Liver (tissue), 9 donors: ENCODE results near the gene HMGN4. TPM values are rescaled to one million over a fixed set of nuclear protein-coding genes. Genes with fewer than 3 reads are reported as not detected.
A peak's percentile ranks its signal among the peaks of the same experiment; 100 is the strongest.

ENCODE experiments used
- DNase-seq: peaks from one replicate; pipeline ENCODE4 v3.0.0-alpha.2; 2017; ENCODE audit warnings: low spot score
- H3K27ac ChIP-seq, 2 donors: one replicate each; pipeline ENCODE4 v1.7.0; 2013; ENCODE audit warnings: inconsistent platforms in 2 of 2, low read length in 2 of 2, control low read depth in 1 of 2, low read depth in 1 of 2, mild to moderate bottlenecking in 1 of 2
- H3K27me3 ChIP-seq, 4 donors: one replicate each; pipeline versions ENCODE4 v1.6.1 to v1.7.0; 2013; ENCODE audit warnings: low read length in 3 of 4, inconsistent platforms in 1 of 4, mild to moderate bottlenecking in 1 of 4, moderate library complexity in 1 of 4; ENCODE audit not compliant: control insufficient read depth in 4 of 4, insufficient read depth in 4 of 4
- H3K36me3 ChIP-seq, 4 donors: one replicate each; pipeline versions ENCODE4 v1.6.1 to v1.7.0; 2013; ENCODE audit warnings: low read length in 3 of 4, mild to moderate bottlenecking in 3 of 4, low read depth in 1 of 4, moderate library complexity in 1 of 4; ENCODE audit not compliant: control insufficient read depth in 4 of 4, insufficient read depth in 3 of 4
- H3K4me1 ChIP-seq, 4 donors: one replicate each; pipeline versions ENCODE4 v1.6.1 to v1.7.0; 2013; ENCODE audit warnings: low read length in 3 of 4, mild to moderate bottlenecking in 3 of 4, moderate library complexity in 1 of 4; ENCODE audit not compliant: control insufficient read depth in 4 of 4, insufficient read depth in 4 of 4
- H3K4me3 ChIP-seq, 3 donors: one replicate each; pipeline versions ENCODE4 v1.6.1 to v1.7.0; 2013; ENCODE audit warnings: low read length in 3 of 3, control low read depth in 1 of 3, low read depth in 1 of 3, mild to moderate bottlenecking in 1 of 3
- H3K9ac ChIP-seq, 2 donors: one replicate each; pipeline ENCODE4 v1.7.0; 2013; ENCODE audit warnings: low read length in 2 of 2, mild to moderate bottlenecking in 2 of 2, moderate library complexity in 2 of 2, control low read depth in 1 of 2, low read depth in 1 of 2
- H3K9me3 ChIP-seq, 4 donors: one replicate each; pipeline versions ENCODE4 v1.6.1 to v1.7.0; 2013; ENCODE audit warnings: low read length in 3 of 4; ENCODE audit not compliant: control insufficient read depth in 4 of 4
- CTCF ChIP-seq: fragments of 150-350 bp; IDR thresholded peaks from 2 replicates; pipeline ENCODE4 v1.5.1; 2017; ENCODE audit warnings: improper control_type of control experiment, low read depth, low read length; ENCODE audit not compliant: missing input control
- EGR1 ChIP-seq, 2 donors: IDR thresholded peaks; 2 replicates each; pipeline ENCODE4 v1.6.1; 2016 to 2018; ENCODE audit warnings: antibody characterized with exemption in 2 of 2, low read depth in 2 of 2
- FOXA1 ChIP-seq: IDR thresholded peaks from 2 replicates; pipeline ENCODE4 v1.6.1; 2016; ENCODE audit warnings: antibody characterized with exemption
- FOXA2 ChIP-seq: IDR thresholded peaks from 2 replicates; pipeline ENCODE4 v1.6.1; 2016; ENCODE audit warnings: antibody characterized with exemption
- GABPA ChIP-seq, 2 donors: IDR thresholded peaks in 1 of 2; conservative IDR thresholded peaks in 1 of 2; 2 replicates each; pipeline ENCODE4 v1.6.1; 2016; ENCODE audit warnings: antibody characterized with exemption in 2 of 2, mild to moderate bottlenecking in 1 of 2, moderate library complexity in 1 of 2
- HNF4A ChIP-seq, 2 donors: conservative IDR thresholded peaks; 2 replicates each; pipeline ENCODE4 v1.6.1; 2016; ENCODE audit warnings: antibody characterized with exemption in 2 of 2, mild to moderate bottlenecking in 2 of 2
- HNF4G ChIP-seq: IDR thresholded peaks from 2 replicates; pipeline ENCODE4 v1.6.1; 2016; ENCODE audit warnings: antibody characterized with exemption
- JUND ChIP-seq, 2 donors: IDR thresholded peaks; 2 replicates each; pipeline ENCODE4 v1.6.1; 2016; ENCODE audit warnings: antibody characterized with exemption in 2 of 2
- NR2F2 ChIP-seq: IDR thresholded peaks from 2 replicates; pipeline ENCODE4 v1.6.1; 2016; ENCODE audit warnings: antibody characterized with exemption
- REST ChIP-seq: IDR thresholded peaks from 2 replicates; pipeline ENCODE4 v1.6.1; 2016; ENCODE audit warnings: antibody characterized with exemption, mild to moderate bottlenecking
- RXRA ChIP-seq, 2 donors: IDR thresholded peaks; 2 replicates each; pipeline ENCODE4 v1.6.1; 2017 to 2018; ENCODE audit warnings: antibody characterized with exemption in 2 of 2, mild to moderate bottlenecking in 1 of 2
- TAF1 ChIP-seq: conservative IDR thresholded peaks from 2 replicates; pipeline ENCODE4 v1.6.1; 2016; ENCODE audit warnings: antibody characterized with exemption, mild to moderate bottlenecking
- YY1 ChIP-seq: IDR thresholded peaks from 2 replicates; pipeline ENCODE4 v1.6.1; 2016; ENCODE audit warnings: antibody characterized with exemption, mild to moderate bottlenecking
- WGBS: extraction: QIAGEN DNeasy Blood & Tissue Kit; methylation state at CpG from one replicate; pipeline ENCODE4 v1.1.7; 2013; 5-methylcytosine and 5-hydroxymethylcytosine counted together
- polyA plus RNA-seq, 2 donors: library from polyadenylated mRNA; stranded (reverse) in 1 of 2; unstranded in 1 of 2; fragments of 200-250 nt in 1 of 2; fragments of >200 nt in 1 of 2; fragmentation: Nextera tagmentation in 1 of 2; extraction: Ambion mirVana in 1 of 2; gene quantifications; one replicate each; pipeline versions ENCODE4 v1.2.1 to v1.2.3, GENCODE V29; 2013 to 2015
- total RNA-seq, 2 donors: library from RNA; depleted of rRNA; stranded (reverse); fragments of >200 nt; gene quantifications; one replicate each; pipeline ENCODE4 v1.2.3, GENCODE V29; 2014
- TF ChIP-seq, protein P1 (sequence below): IDR thresholded peaks from 2 replicates; pipeline ENCODE4 v1.6.1; 2016; ENCODE audit warnings: antibody characterized with exemption
- TF ChIP-seq, protein P2 (sequence below): IDR thresholded peaks from 2 replicates; pipeline ENCODE4 v1.6.1; 2016; ENCODE audit warnings: antibody characterized with exemption
- TF ChIP-seq, protein P3 (sequence below): IDR thresholded peaks from 2 replicates; pipeline ENCODE4 v1.6.1; 2016; ENCODE audit warnings: antibody characterized with exemption
- donor health status: healthy.
- donor health status: healthy.
- donor health status: healthy.
- donor health status: healthy.
- donor health status: healthy.

The HMGN4 gene
- total and polyA plus RNA-seq, 4 donors: 8.2 to 13.3 (median 10.1) TPM

DNA sequence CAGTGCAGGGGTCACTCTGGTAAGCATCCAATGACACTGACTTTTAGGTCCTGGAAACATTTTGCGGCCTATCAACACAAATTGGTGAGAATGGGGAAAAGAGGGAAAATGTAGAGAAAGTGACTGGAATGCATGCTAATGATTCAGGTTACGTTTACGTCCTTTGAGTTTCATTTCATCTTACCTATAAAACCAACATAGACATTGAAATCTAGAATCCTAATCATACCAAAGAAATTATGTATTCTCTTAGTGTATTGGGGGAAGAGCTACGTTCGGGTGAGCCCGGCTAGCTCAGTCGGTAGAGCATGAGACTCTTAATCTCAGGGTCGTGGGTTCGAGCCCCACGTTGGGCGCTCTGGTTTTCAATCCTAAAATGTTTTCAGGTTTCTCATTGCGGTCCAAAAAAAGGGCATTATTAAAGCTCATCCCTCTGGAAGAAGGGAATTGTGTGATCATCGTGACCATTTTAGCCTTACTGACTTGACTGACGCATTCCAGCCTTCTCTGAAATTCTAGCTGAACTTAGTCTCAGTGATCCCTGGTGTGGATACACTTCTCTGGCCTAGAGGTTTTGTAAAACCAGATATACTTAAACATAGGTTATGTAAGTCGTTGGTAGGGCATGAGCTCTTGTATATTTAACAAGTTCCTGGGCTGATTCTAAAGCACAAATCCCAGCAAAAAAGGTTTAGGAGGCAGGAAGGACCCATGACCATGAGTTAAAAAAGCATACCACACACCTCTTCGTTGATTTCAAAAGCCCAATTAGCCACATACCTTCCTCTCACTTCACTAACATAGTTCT lies 18.3 kb downstream of the HMGN4 start:
- H3K36me3 ChIP-seq: no peaks in the 10 kb centered on the region
- H3K27me3 ChIP-seq: no peaks in the 10 kb centered on the region
- WGBS: 38% methylated on average over 16 of the region's 16 CpGs
- peak; percentile 69 for DNase-seq
- H3K27ac ChIP-seq: no peak overlapping the region
- H3K9me3 ChIP-seq: no peaks in the 10 kb centered on the region
- no peak overlapping the region for H3K9ac ChIP-seq
- peaks cover 0 to 21% (median 17%) of the 10 kb centered on the region in 4 donors for H3K4me1 ChIP-seq
- H3K4me3 ChIP-seq: no peak overlapping the region
- TF ChIP-seq HNF4A (conservative IDR thresholded peaks at IDR 0.05) (peak in 1 of 2 donors; percentile 12), JUND (IDR thresholded peaks at IDR 0.05) (no peak), YY1 (peak; percentile 40), RXRA (IDR thresholded peaks at IDR 0.05) (peak in 1 of 2 donors; percentile 16)
- TF ChIP-seq, protein P1, sequence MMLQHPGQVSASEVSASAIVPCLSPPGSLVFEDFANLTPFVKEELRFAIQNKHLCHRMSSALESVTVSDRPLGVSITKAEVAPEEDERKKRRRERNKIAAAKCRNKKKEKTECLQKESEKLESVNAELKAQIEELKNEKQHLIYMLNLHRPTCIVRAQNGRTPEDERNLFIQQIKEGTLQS: peak; percentile 95
- TF ChIP-seq, protein P2, sequence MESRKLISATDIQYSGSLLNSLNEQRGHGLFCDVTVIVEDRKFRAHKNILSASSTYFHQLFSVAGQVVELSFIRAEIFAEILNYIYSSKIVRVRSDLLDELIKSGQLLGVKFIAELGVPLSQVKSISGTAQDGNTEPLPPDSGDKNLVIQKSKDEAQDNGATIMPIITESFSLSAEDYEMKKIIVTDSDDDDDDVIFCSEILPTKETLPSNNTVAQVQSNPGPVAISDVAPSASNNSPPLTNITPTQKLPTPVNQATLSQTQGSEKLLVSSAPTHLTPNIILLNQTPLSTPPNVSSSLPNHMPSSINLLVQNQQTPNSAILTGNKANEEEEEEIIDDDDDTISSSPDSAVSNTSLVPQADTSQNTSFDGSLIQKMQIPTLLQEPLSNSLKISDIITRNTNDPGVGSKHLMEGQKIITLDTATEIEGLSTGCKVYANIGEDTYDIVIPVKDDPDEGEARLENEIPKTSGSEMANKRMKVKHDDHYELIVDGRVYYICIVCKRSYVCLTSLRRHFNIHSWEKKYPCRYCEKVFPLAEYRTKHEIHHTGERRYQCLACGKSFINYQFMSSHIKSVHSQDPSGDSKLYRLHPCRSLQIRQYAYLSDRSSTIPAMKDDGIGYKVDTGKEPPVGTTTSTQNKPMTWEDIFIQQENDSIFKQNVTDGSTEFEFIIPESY: no peak

- H3K36me3 ChIP-seq: no peaks in the 10 kb centered on the region
- no peak overlapping the region for H3K27ac ChIP-seq
- H3K9me3 ChIP-seq: no peaks in the 10 kb centered on the region
- DNase-seq: no peak
- no peaks in the 10 kb centered on the region for H3K4me1 ChIP-seq
- TF ChIP-seq TAF1 (no peak), NR2F2 (no peak), EGR1 (IDR thresholded peaks at IDR 0.05; ENCODE audit: low read depth in 2 of 2) (no peak), HNF4A (conservative IDR thresholded peaks at IDR 0.05) (no peak), FOXA1 (no peak), YY1 (no peak), REST (no peak), GABPA (IDR thresholded peaks at IDR 0.05 in 1 of 2, conservative IDR thresholded peaks at IDR 0.05 in 1 of 2) (no peak), HNF4G (no peak), FOXA2 (no peak), RXRA (IDR thresholded peaks at IDR 0.05) (no peak), CTCF (no peak)
- TF ChIP-seq, protein P3, sequence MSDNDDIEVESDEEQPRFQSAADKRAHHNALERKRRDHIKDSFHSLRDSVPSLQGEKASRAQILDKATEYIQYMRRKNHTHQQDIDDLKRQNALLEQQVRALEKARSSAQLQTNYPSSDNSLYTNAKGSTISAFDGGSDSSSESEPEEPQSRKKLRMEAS: no peak
- TF ChIP-seq, protein P2: no peak
- H3K27me3 ChIP-seq: no peaks in the 10 kb centered on the region
- no peak overlapping the region for H3K4me3 ChIP-seq
- no peak overlapping the region for H3K9ac ChIP-seq
- WGBS: 78% methylated on average over 17 of the region's 17 CpGs
Measured at GRCh38 chr6:26561533-26562466, 23.6 kb downstream of the HMGN4 start.
